GM18505 (cell line): ENCODE results near the gene CDC37.

Experiments used
- ATAC-seq: cut with Tn5 transposase; IDR thresholded peaks from one replicate; pipeline ENCODE4 v1.9.1; 2021; ENCODE audit not compliant: unreplicated experiment
- POLR2A ChIP-seq: IDR thresholded peaks from 4 replicates; pipeline ENCODE4 v1.6.1; 2011; ENCODE audit warnings: borderline replicate concordance; ENCODE audit not compliant: insufficient read depth, insufficient read length; ENCODE audit errors: extremely low read depth

Gene CDC37

GRCh38 chr19:10428996-10429381 lies 25.6 kb upstream of the CDC37 start:
- ATAC-seq: no peak
- no peak for TF ChIP-seq POLR2A

- ATAC-seq: no peak
- no peak for TF ChIP-seq POLR2A
These were observed 23.8 kb upstream of the CDC37 start for GRCh38 chr19:10427169-10427568.

GRCh38 chr19:10424011-10424637 lies 20.8 kb upstream of the CDC37 start:
- no peak for ATAC-seq
- no peak for TF ChIP-seq POLR2A

- no peak for ATAC-seq
These were observed 19.5 kb upstream of the CDC37 start for GRCh38 chr19:10422846-10423245.

GRCh38 chr19:10422046-10422461 lies 18.7 kb upstream of the CDC37 start:
- no peak for TF ChIP-seq POLR2A

More at GRCh38 chr19:10422846-10423245, 19.5 kb upstream of the CDC37 start:
- no peak for TF ChIP-seq POLR2A

GRCh38 chr19:10421240-10422045 lies 18.1 kb upstream of the CDC37 start:
- TF ChIP-seq POLR2A: no peak
- ATAC-seq: no peak

More at GRCh38 chr19:10422046-10422461, 18.7 kb upstream of the CDC37 start:
- ATAC-seq: no peak

- ATAC-seq: no peak
- no peak for TF ChIP-seq POLR2A
These were observed 17.3 kb upstream of the CDC37 start, which contains the start of gene PDE4A for GRCh38 chr19:10420444-10421239. Gene PDE4A, plus strand, starts transcription at chr19:10420538. Its CDS starts 227 bp downstream, at chr19:10420765.

GRCh38 chr19:10419646-10420443 lies 16.5 kb upstream of the CDC37 start:
- TF ChIP-seq POLR2A: no peak

GRCh38 chr19:10419200-10419645 lies 15.9 kb upstream of the CDC37 start:
- TF ChIP-seq POLR2A: no peak
- ATAC-seq: no peak

More at GRCh38 chr19:10419646-10420443, 16.5 kb upstream of the CDC37 start:
- no peak for ATAC-seq

- no peak for ATAC-seq
- no peak for TF ChIP-seq POLR2A
These were observed 15.3 kb upstream of the CDC37 start for GRCh38 chr19:10418485-10419199.

GRCh38 chr19:10418235-10418484 lies 14.8 kb upstream of the CDC37 start:
- no peak for TF ChIP-seq POLR2A
- ATAC-seq: no peak

GRCh38 chr19:10417541-10418234 lies 14.3 kb upstream of the CDC37 start:
- no peak for ATAC-seq
- TF ChIP-seq POLR2A: no peak
